ENCODE results near the gene NOL3. TPM values are rescaled to one million over a fixed set of nuclear protein-coding genes. Genes with fewer than 3 reads are reported as not detected.

NOL3 gene
- total RNA-seq, 1 experiment from 2014 or later: 5.6 TPM

- no peaks in the 10 kb centered on the region for H3K27me3 Mint-ChIP-seq (ENCODE audit: low read depth)
- Histone ChIP-seq H3K4ac (ENCODE audit: low read depth, low read length) (no peak overlapping the region), H4K20me1 (ENCODE audit: control insufficient read depth, insufficient read depth, insufficient read length) (no peaks in the 10 kb centered on the region), H3K9me3 (ENCODE audit: control insufficient read depth, low read depth, low read length) (no peaks in the 10 kb centered on the region), H3T11ph (ENCODE audit: low read length) (no peak overlapping the region), H2BK120ac (ENCODE audit: low read depth, low read length, poor library complexity, severe bottlenecking) (no peak overlapping the region), H3K23me2 (ENCODE audit: insufficient read length, low read depth, low read length, poor library complexity, severe bottlenecking) (no peaks in the 10 kb centered on the region), H2AFZ (ENCODE audit: low read length) (no peak overlapping the region), H3K9ac (ENCODE audit: extremely low read depth, insufficient read length, low read length) (no peak overlapping the region), H3K79me1 (ENCODE audit: insufficient read depth, low read depth, low read length, poor library complexity, severe bottlenecking) (no peaks in the 10 kb centered on the region), H2BK15ac (ENCODE audit: low read depth, low read length) (no peak overlapping the region), H3K4me1 (ENCODE audit: insufficient read depth, low read length) (no peaks in the 10 kb centered on the region), H4K5ac (ENCODE audit: insufficient read length, low read depth, low read length) (no peak overlapping the region), H2AK5ac (ENCODE audit: insufficient read length, low read length) (no peak overlapping the region), H2BK5ac (ENCODE audit: insufficient read length, low read length) (no peak overlapping the region), H4K8ac (replicated peaks; ENCODE audit: insufficient read length, low read depth, low read length) (no peak overlapping the region), H3K27ac (ENCODE audit: insufficient read length, low read depth, low read length) (no peak overlapping the region), H3K4me2 (ENCODE audit: insufficient read depth, insufficient read length, low read length) (no peak overlapping the region), H3K27me3 (ENCODE audit: insufficient read depth, low read length) (no peaks in the 10 kb centered on the region), H2BK20ac (ENCODE audit: low read depth, low read length, poor library complexity, severe bottlenecking) (no peak overlapping the region), H3K18ac (ENCODE audit: insufficient read length, low read depth, low read length) (no peak overlapping the region), H4K91ac (ENCODE audit: insufficient read length, low read depth, low read length) (no peak overlapping the region), H3K79me2 (ENCODE audit: insufficient read depth, low read length) (no peaks in the 10 kb centered on the region), H3K23ac (ENCODE audit: insufficient read length, low read depth, low read length) (no peak overlapping the region), H3K14ac (ENCODE audit: insufficient read depth, low read length) (no peak overlapping the region), H3K56ac (ENCODE audit: insufficient read length, low read depth, low read length) (no peak overlapping the region), H2BK12ac (ENCODE audit: insufficient read length, low read depth, low read length) (no peak overlapping the region)
- no peak for DNase-seq
- no peaks in the 10 kb centered on the region for H3K4me1 Mint-ChIP-seq
- no peaks in the 10 kb centered on the region for H3K9me3 Mint-ChIP-seq
- no peak overlapping the region for H3K4me3 Mint-ChIP-seq
- TF ChIP-seq, protein P1, sequence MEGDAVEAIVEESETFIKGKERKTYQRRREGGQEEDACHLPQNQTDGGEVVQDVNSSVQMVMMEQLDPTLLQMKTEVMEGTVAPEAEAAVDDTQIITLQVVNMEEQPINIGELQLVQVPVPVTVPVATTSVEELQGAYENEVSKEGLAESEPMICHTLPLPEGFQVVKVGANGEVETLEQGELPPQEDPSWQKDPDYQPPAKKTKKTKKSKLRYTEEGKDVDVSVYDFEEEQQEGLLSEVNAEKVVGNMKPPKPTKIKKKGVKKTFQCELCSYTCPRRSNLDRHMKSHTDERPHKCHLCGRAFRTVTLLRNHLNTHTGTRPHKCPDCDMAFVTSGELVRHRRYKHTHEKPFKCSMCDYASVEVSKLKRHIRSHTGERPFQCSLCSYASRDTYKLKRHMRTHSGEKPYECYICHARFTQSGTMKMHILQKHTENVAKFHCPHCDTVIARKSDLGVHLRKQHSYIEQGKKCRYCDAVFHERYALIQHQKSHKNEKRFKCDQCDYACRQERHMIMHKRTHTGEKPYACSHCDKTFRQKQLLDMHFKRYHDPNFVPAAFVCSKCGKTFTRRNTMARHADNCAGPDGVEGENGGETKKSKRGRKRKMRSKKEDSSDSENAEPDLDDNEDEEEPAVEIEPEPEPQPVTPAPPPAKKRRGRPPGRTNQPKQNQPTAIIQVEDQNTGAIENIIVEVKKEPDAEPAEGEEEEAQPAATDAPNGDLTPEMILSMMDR (conservative IDR thresholded peaks at IDR 0.05): no peak
- H3K36me3 Mint-ChIP-seq (ENCODE audit: insufficient read depth in 1 of 3, low read depth in 3 of 3): peaks cover 24 to 83% (median 55%) of the 10 kb centered on the region in 3 experiments; a peak in 6 of 7 replicates
- H3K27ac Mint-ChIP-seq: no peak overlapping the region
- WGBS (ENCODE audit: extremely low coverage, insufficient read length, low lambda C conversion rate): no CpG with 5 or more reads among the region's 3 CpGs
These were observed 32.7 kb upstream of the NOL3 start for GRCh38 chr16:67137605-67138004.
